Thoracic aorta (tissue), 2 donors: Measurements from ENCODE around the gene LIX1L. TPM values are rescaled to one million over a fixed set of nuclear protein-coding genes. Genes with fewer than 3 reads are reported as not detected.

Source experiments
- ATAC-seq: fragments of 150-250 bp; one replicate; pipeline ENCODE4 v1.8.0; 2017; ENCODE audit warnings: low read depth; ENCODE audit not compliant: insufficient number of reproducible peaks, low FRiP score
- DNase-seq: peaks from one replicate; pipeline ENCODE4 v3.0.0-alpha.2; 2020; ENCODE audit warnings: low spot score
- H3K27ac ChIP-seq, 2 donors: fragments of 200-600 bp; sonication (generic); 1 replicate in 1 of 2; 2 replicates in 1 of 2; pipeline ENCODE4 v1.5.1; 2016; ENCODE audit warnings: mild to moderate bottlenecking in 2 of 2, moderate library complexity in 2 of 2
- H3K27me3 ChIP-seq: fragments of 200-600 bp; sonication (generic); replicated peaks from 2 replicates; pipeline ENCODE4 v1.6.0; 2016; ENCODE audit warnings: mild to moderate bottlenecking; ENCODE audit not compliant: insufficient read depth
- H3K36me3 ChIP-seq: fragments of 200-600 bp; sonication (generic); one replicate; pipeline ENCODE4 v1.5.1; 2016
- H3K4me1 ChIP-seq, 2 donors: fragments of 200-600 bp; sonication (generic); 1 replicate in 1 of 2; 2 replicates in 1 of 2; pipeline versions ENCODE4 v1.5.1 to v1.6.0; 2016; ENCODE audit warnings: low read depth in 2 of 2, mild to moderate bottlenecking in 1 of 2; ENCODE audit not compliant: control insufficient read depth in 1 of 2
- H3K4me3 ChIP-seq: fragments of 200-600 bp; sonication (generic); 2 replicates; pipeline ENCODE4 v1.5.1; 2016; ENCODE audit warnings: mild to moderate bottlenecking
- H3K9me3 ChIP-seq: fragments of 200-600 bp; sonication (generic); 2 replicates; pipeline ENCODE4 v1.5.1; 2016
- CTCF ChIP-seq: fragments of 200-600 bp; sonication (generic); IDR thresholded peaks from one replicate; pipeline ENCODE4 v1.5.1; 2019; ENCODE audit warnings: antibody characterized with exemption
- total RNA-seq, 2 donors: library from RNA; depleted of rRNA; stranded (reverse); fragments of >200 nt; gene quantifications; one replicate each; pipeline versions ENCODE4 v1.1.0 to v1.2.3, GENCODE V29; 2016

LIX1L gene
- total RNA-seq, 2 donors from 2014 or later = 45.4 to 49.5 TPM

DNA sequence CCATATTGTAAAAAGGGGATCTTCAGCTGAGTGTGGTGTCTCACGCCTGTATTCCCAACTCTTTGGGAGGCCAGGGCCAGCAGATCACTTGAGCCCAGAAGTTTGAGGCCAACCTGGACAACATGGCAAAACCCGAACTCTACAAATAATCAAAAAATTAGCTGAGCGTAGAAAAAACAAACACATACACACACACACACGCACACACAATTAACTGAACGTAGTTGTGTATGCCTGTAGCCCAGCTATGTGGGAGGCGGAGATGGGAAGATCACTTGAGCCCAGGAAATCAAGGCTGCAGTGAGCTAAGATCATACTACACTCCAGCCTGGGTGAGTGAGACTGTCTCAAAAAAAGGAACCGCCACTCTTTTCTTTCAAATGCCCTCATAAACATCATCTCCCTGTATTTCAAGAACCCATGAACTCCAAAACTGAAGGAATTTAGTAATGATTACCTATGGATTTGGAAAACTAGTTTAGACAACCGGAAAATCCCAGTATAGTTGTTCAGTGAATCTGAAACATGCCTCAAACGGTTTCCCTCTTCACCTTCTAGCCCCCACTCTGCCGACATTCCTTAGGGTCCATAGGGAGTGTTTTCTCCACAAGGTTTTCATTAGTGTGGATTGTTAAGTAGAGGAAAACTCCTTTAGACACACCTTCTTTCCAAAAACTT is 34.1 kb upstream of the LIX1L start:
- Histone ChIP-seq H3K9me3 (no peaks in the 10 kb centered on the region), H3K27me3 (no peaks in the 10 kb centered on the region), H3K27ac (peak overlapping the region; percentile 11 to 84), H3K36me3 (peaks cover 19% of the 10 kb centered on the region), H3K4me3 (peak overlapping the region; percentile 94), H3K4me1 (peaks cover 13 to 30% of the 10 kb centered on the region in 2 donors)
- TF ChIP-seq CTCF = no peak
- no peak for ATAC-seq
- no peak for DNase-seq

- Histone ChIP-seq H3K4me3 (no peak overlapping the region), H3K27me3 (no peaks in the 10 kb centered on the region)
- no peak for DNase-seq
These were observed 32.5 kb upstream of the LIX1L start for GRCh38 chr1:145990249-145990855.

GRCh38 chr1:145988773-145989172 is 31.0 kb upstream of the LIX1L start:
- no peak for TF ChIP-seq CTCF
- Histone ChIP-seq H3K4me3 (no peak overlapping the region), H3K4me1 (peaks cover 27 to 38% of the 10 kb centered on the region in 2 donors), H3K27me3 (no peaks in the 10 kb centered on the region), H3K9me3 (no peaks in the 10 kb centered on the region), H3K27ac (peak overlapping the region in 1 of 2 donors; percentile 35), H3K36me3 (peaks cover 8% of the 10 kb centered on the region)
- DNase-seq = no peak
- ATAC-seq = no peak

More at GRCh38 chr1:145990249-145990855, 32.5 kb upstream of the LIX1L start:
- no peak for ATAC-seq
- Histone ChIP-seq H3K9me3 (no peaks in the 10 kb centered on the region), H3K36me3 (peaks cover 19% of the 10 kb centered on the region), H3K4me1 (peaks cover 23 to 39% of the 10 kb centered on the region in 2 donors), H3K27ac (peak overlapping the region; percentile 41 to 84)
- no peak for TF ChIP-seq CTCF

- no peak for ATAC-seq
- Histone ChIP-seq H3K4me3 (no peak overlapping the region), H3K27me3 (no peaks in the 10 kb centered on the region), H3K9me3 (no peaks in the 10 kb centered on the region), H3K4me1 (peaks cover 32 to 38% of the 10 kb centered on the region in 2 donors), H3K27ac (no peak overlapping the region), H3K36me3 (no peaks in the 10 kb centered on the region)
- TF ChIP-seq CTCF = no peak
- DNase-seq = no peak
These were observed 30.1 kb upstream of the LIX1L start for GRCh38 chr1:145987926-145988325.

GRCh38 chr1:145986551-145986950 is 28.7 kb upstream of the LIX1L start:
- Histone ChIP-seq H3K27ac (peak overlapping the region; percentile 51 to 85), H3K4me1 (peaks cover 40 to 44% of the 10 kb centered on the region in 2 donors)
- ATAC-seq = no peak

More at GRCh38 chr1:145986551-145986950, 28.7 kb upstream of the LIX1L start:
- no peak for TF ChIP-seq CTCF
- no peak for DNase-seq
- no peaks in the 10 kb centered on the region for H3K36me3 ChIP-seq
- no peaks in the 10 kb centered on the region for H3K27me3 ChIP-seq
- H3K4me3 ChIP-seq = no peak overlapping the region
- no peaks in the 10 kb centered on the region for H3K9me3 ChIP-seq
